8988T (cell line): ENCODE data around the gene CCR7.

ENCODE experiments used
- DNase-seq: peaks from one replicate; pipeline ENCODE4 v3.0.0; 2011

Gene CCR7

GRCh38 chr17:40514013-40514875 lies 51.0 kb downstream of the CCR7 start:
- DNase-seq: no peak

DNA sequence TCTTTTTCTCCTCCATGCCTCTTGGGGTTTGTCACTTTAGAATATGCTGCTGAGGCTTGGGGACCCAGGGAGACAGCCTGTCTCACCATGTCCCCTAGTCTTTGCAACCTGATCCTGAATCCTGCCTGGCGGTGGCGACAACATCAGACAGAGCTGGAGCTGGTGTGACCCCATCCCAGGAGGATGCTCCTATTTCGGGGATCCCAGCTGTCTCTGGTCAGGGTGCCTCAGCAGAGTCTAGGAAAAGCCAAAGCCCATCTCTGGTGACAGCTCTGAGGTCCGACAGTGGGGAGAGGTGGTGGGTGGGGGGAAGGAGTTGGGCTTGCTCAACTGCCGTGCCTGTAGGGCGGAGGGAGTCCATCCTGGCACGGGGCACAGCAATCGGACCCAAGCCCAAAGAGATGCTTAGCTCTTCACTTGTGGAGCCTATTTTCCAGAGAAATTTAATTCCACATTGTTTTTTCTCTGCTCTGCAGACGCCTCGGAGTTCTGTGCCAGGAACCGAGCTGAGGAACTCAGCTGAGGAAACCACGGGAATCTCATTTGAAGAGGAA lies 53.5 kb downstream of the CCR7 start:
- DNase-seq: no peak

GRCh38 chr17:40511136-40511535 lies 54.1 kb downstream of the CCR7 start:
- no peak for DNase-seq

- no peak for DNase-seq
Measured at GRCh38 chr17:40510328-40510648, 55.0 kb downstream of the CCR7 start.

DNA sequence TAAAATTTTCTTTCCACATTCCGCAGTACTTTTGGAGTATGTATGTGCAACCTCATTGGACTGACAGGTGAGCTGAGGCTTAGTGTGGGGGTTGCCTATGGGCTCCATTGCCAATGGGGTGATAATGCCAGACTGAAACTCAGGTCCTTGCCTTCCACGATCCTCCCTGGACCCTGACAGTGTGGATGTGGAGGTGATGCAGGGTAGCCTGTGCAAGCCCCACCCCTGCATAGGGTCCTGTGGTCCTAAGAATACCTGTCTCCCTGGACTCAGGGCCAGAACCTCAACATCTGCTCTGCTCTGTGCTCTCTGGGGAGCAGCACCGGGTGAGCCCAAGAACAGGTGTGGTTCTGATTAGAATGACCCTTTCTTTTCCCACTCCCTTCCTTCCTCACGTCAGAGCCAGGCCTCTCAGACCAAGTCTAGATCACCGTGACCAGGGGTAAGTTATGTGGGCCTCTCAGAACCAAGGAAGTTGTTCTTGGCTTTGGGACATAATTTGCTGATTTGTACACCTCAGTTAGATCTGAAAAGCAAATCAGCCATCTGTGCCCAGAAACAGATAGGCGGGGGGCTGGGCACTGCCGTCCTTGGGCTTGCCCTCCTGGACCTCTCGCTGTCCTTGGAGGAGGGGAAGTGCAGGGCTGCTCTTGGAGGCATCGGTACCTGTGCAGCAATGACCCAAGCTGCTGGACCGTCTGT lies 55.5 kb downstream of the CCR7 start:
- no peak for DNase-seq

DNA sequence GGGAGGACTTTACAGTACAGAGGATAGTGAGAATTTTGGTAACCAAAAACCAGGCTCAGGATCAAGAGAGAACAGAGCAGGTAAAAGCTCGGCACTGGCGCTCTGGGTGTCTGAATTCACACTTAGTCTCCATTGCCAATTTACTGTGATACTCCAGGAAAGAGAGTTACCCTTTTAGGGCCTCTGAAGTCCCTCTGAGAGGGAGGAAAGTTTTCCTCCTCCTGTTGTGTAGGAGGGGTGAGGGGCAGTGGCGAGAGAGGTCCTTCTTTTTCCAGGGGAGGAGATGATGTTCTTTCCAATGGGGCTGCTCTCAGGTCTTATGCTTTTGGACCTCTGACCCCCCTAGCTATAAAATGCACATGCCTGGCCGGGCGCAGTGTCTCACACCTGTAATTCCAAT lies 58.5 kb downstream of the CCR7 start:
- no peak for DNase-seq
